Spleen (tissue), 7 donors: ENCODE results near the gene CCDC82.

Experiments
- POLR2A ChIP-seq, 3 donors: fragments of 450-650 bp; IDR thresholded peaks; one replicate each; pipeline ENCODE4 v1.5.1; 2017; ENCODE audit warnings: antibody characterized with exemption in 3 of 3, mild to moderate bottlenecking in 1 of 3
- POLR2AphosphoS5 ChIP-seq, 3 donors: sonication (generic); formaldehyde crosslinking; IDR thresholded peaks; one replicate each; pipeline ENCODE4 v1.5.1; 2017; ENCODE audit warnings: antibody characterized with exemption in 3 of 3
- TF ChIP-seq, protein P1 (sequence below), 11 experiments: fragments of 200-600 bp in 7 of 11; fragments of 450-650 bp in 4 of 11; sonication (generic) in 4 of 11; IDR thresholded peaks in 8 of 11; conservative IDR thresholded peaks in 3 of 11; 1 replicate in 7 of 11; 2 replicates in 4 of 11; pipeline versions ENCODE4 v1.4.0 to v1.8.0; 2016 to 2021; ENCODE audit warnings: antibody characterized with exemption in 11 of 11, inconsistent platforms in 4 of 11, mild to moderate bottlenecking in 1 of 11
- donor health status: DM: no; HTN: no; CAD: no; lungs with moderate emphysema.
- donor health status: DM: no; HTN: no; CAD: no.
- donor health status: DM: no; HTN: no; CAD: no.

DNA sequence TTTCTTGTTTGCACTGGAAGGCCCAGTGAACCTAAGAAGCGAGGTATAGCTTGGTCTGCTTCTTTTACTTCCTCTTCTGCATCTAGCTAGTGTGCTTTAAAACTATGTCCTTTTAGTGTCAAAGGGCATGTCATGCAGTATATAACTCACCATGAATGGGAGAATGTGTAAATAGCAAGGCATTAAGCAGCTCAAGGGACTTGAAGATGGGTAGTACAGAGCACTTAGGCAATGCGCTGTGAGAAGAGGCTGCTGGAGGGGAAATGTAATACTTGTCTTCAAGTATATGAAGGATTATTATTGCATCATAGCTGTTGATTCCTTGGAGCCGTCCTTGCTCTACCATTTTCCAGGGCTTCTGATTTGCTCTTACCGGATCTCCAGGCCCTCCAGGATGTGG lies 54.3 kb downstream of the CCDC82 start:
- TF ChIP-seq, protein P1, sequence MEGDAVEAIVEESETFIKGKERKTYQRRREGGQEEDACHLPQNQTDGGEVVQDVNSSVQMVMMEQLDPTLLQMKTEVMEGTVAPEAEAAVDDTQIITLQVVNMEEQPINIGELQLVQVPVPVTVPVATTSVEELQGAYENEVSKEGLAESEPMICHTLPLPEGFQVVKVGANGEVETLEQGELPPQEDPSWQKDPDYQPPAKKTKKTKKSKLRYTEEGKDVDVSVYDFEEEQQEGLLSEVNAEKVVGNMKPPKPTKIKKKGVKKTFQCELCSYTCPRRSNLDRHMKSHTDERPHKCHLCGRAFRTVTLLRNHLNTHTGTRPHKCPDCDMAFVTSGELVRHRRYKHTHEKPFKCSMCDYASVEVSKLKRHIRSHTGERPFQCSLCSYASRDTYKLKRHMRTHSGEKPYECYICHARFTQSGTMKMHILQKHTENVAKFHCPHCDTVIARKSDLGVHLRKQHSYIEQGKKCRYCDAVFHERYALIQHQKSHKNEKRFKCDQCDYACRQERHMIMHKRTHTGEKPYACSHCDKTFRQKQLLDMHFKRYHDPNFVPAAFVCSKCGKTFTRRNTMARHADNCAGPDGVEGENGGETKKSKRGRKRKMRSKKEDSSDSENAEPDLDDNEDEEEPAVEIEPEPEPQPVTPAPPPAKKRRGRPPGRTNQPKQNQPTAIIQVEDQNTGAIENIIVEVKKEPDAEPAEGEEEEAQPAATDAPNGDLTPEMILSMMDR (IDR thresholded peaks at IDR 0.05 in 8 of 11, conservative IDR thresholded peaks at IDR 0.05 in 3 of 11) = no peak
- TF ChIP-seq POLR2A (IDR thresholded peaks at IDR 0.05) = no peak
- TF ChIP-seq POLR2AphosphoS5 (IDR thresholded peaks at IDR 0.05) = no peak
